ENCODE measurements around the gene SIAH2. TPM values are rescaled to one million over a fixed set of nuclear protein-coding genes. Genes with fewer than 3 reads are reported as not detected.

The SIAH2 gene
- polyA plus RNA-seq, 3 donors: 24.6 to 43.5 (median 28.2) TPM

DNA sequence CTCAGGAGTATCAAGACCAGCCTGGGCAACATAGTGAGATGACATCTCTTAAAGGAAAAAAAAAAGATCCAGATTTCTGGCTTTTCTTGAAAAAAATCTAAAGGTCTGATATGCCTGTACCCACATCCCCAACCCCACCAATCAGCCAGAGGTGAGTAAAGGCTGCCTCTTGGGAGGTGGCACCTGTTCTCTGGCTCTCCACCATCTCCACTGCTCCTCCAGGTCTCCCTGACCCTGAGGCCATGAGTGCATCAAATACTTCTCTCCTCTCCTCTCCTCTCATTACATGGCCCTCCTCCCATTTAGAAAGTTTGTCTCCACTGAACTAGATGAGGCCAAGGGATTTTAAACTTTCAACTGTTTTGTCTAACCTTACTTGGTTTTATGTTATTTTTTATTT, 5.2 kb downstream of the SIAH2 start:
- no peak overlapping the region for H3K9ac ChIP-seq (ENCODE audit: insufficient read depth, low read length, poor library complexity, severe bottlenecking)
- Mint-ChIP-seq H3K4me3 (no peak overlapping the region), H3K27me3 (ENCODE audit: low read depth in 3 of 3) (no peaks in the 10 kb centered on the region), H3K4me1 (peaks cover 55% of the 10 kb centered on the region), H3K27ac (peak overlapping the region in 5 of 7 donors; percentile 7 to 47 (median 28)), H3K9me3 (peaks cover 0 to 2% (median 0%) of the 10 kb centered on the region in 7 donors), H3K36me3 (peaks cover 25 to 29% of the 10 kb centered on the region in 2 donors)
- intact Hi-C loops (cut with micrococcal nuclease): no loop called here
- H3K27ac ChIP-seq (ENCODE audit: low read depth in 1 of 2, low read length in 2 of 2): no peak overlapping the region
- peaks cover 28% of the 10 kb centered on the region for H4K20me1 ChIP-seq (ENCODE audit: insufficient read depth, low read length)
- peaks cover 94% of the 10 kb centered on the region for H3K79me2 ChIP-seq (ENCODE audit: insufficient read depth, low read length)
- no peaks in the 10 kb centered on the region for H3K27me3 ChIP-seq (ENCODE audit: control insufficient read depth in 2 of 2, insufficient read depth in 2 of 2, low read length in 2 of 2)
- no peak overlapping the region for H2AFZ ChIP-seq (ENCODE audit: insufficient read depth, low read depth, low read length, poor library complexity, severe bottlenecking)
- no peak overlapping the region for H3K4me2 ChIP-seq (replicated peaks; ENCODE audit: extremely low read depth, low read length, poor library complexity, severe bottlenecking)
- TF ChIP-seq, protein P1, sequence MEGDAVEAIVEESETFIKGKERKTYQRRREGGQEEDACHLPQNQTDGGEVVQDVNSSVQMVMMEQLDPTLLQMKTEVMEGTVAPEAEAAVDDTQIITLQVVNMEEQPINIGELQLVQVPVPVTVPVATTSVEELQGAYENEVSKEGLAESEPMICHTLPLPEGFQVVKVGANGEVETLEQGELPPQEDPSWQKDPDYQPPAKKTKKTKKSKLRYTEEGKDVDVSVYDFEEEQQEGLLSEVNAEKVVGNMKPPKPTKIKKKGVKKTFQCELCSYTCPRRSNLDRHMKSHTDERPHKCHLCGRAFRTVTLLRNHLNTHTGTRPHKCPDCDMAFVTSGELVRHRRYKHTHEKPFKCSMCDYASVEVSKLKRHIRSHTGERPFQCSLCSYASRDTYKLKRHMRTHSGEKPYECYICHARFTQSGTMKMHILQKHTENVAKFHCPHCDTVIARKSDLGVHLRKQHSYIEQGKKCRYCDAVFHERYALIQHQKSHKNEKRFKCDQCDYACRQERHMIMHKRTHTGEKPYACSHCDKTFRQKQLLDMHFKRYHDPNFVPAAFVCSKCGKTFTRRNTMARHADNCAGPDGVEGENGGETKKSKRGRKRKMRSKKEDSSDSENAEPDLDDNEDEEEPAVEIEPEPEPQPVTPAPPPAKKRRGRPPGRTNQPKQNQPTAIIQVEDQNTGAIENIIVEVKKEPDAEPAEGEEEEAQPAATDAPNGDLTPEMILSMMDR (IDR thresholded peaks at IDR 0.05): no peak
- no peak overlapping the region for H3K4me3 ChIP-seq (replicated peaks in 1 of 3; ENCODE audit: low read depth in 2 of 3, low read length in 3 of 3)
- H3K4me1 ChIP-seq (ENCODE audit: control insufficient read depth in 1 of 2, insufficient read depth in 2 of 2, low read length in 2 of 2): peaks cover 37 to 43% of the 10 kb centered on the region in 2 donors
- H3K36me3 ChIP-seq (replicated peaks in 1 of 2; ENCODE audit: control insufficient read depth in 1 of 2, insufficient read depth in 2 of 2, low read length in 2 of 2): peaks cover 4 to 18% of the 10 kb centered on the region in 2 donors
- no peaks in the 10 kb centered on the region for H3K9me3 ChIP-seq (replicated peaks in 1 of 2; ENCODE audit: control insufficient read depth in 1 of 2, insufficient read depth in 1 of 2, low read length in 2 of 2)
- no peak for DNase-seq

DNA sequence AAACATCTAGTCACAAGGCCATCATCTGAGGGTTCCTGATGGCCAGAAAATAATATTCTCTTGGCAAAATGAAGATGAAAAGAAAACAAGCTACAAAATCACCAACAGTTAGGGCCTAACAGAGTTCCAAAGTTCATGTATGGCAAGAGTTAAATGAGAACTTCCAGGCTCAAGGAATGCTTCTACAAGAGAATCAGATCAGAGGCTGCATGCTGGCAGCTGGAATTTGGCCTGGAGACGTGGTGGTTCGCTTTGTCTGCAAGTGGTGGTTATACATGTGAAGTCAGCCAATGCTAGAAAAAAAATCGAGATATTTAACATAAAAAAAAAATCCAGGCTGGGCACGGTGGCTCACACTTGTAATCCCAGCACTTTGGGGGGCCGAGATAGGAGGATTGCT, 5.6 kb downstream of the SIAH2 start:
- no peak overlapping the region for H3K27ac ChIP-seq (ENCODE audit: low read depth in 1 of 2, low read length in 2 of 2)
- peaks cover 32% of the 10 kb centered on the region for H4K20me1 ChIP-seq (ENCODE audit: insufficient read depth, low read length)
- no peak overlapping the region for H2AFZ ChIP-seq (ENCODE audit: insufficient read depth, low read depth, low read length, poor library complexity, severe bottlenecking)
- TF ChIP-seq, protein P1 (IDR thresholded peaks at IDR 0.05): no peak
- no peak overlapping the region for H3K4me3 ChIP-seq (replicated peaks in 1 of 3; ENCODE audit: low read depth in 2 of 3, low read length in 3 of 3)
- H3K9me3 ChIP-seq (replicated peaks in 1 of 2; ENCODE audit: control insufficient read depth in 1 of 2, insufficient read depth in 1 of 2, low read length in 2 of 2): no peaks in the 10 kb centered on the region
- no CpG with 5 or more reads among the region's 5 CpGs for WGBS (ENCODE audit: insufficient coverage)
- H3K4me2 ChIP-seq (replicated peaks; ENCODE audit: extremely low read depth, low read length, poor library complexity, severe bottlenecking): no peak overlapping the region
- Mint-ChIP-seq H3K4me1 (peaks cover 57% of the 10 kb centered on the region), H3K4me3 (no peak overlapping the region), H3K36me3 (peaks cover 27 to 32% of the 10 kb centered on the region in 2 donors), H3K27ac (peak overlapping the region in 3 of 7 donors; percentile 14 to 32 (median 28)), H3K27me3 (ENCODE audit: low read depth in 3 of 3) (no peaks in the 10 kb centered on the region), H3K9me3 (peaks cover 0 to 2% (median 0%) of the 10 kb centered on the region in 7 donors)
- no peak overlapping the region for H3K9ac ChIP-seq (ENCODE audit: insufficient read depth, low read length, poor library complexity, severe bottlenecking)
- intact Hi-C loops (cut with micrococcal nuclease): no loop called here
- no peak for DNase-seq
- no peaks in the 10 kb centered on the region for H3K27me3 ChIP-seq (ENCODE audit: control insufficient read depth in 2 of 2, insufficient read depth in 2 of 2, low read length in 2 of 2)
- peaks cover 37 to 43% of the 10 kb centered on the region in 2 donors for H3K4me1 ChIP-seq (ENCODE audit: control insufficient read depth in 1 of 2, insufficient read depth in 2 of 2, low read length in 2 of 2)
- peaks cover 6 to 20% of the 10 kb centered on the region in 2 donors for H3K36me3 ChIP-seq (replicated peaks in 1 of 2; ENCODE audit: control insufficient read depth in 1 of 2, insufficient read depth in 2 of 2, low read length in 2 of 2)
- H3K79me2 ChIP-seq (ENCODE audit: insufficient read depth, low read length): peaks cover 98% of the 10 kb centered on the region

Data from CD14-positive monocyte (primary cell).